K562 (cell line): Measurements from ENCODE around the gene SCAMP3. TPM values are rescaled to one million over a fixed set of nuclear protein-coding genes. Genes with fewer than 3 reads are reported as not detected.

Experiments
- CC2D1A ChIP-seq: fragments of 450-650 bp; IDR thresholded peaks from 2 replicates; pipeline ENCODE4 v1.6.1; 2017; ENCODE audit warnings: mild to moderate bottlenecking
- JUND ChIP-seq, 2 experiments: IDR thresholded peaks; 2 replicates in 1 of 2; 3 replicates in 1 of 2; pipeline ENCODE4 v1.6.1; 2011; ENCODE audit warnings: borderline replicate concordance in 2 of 2, low read depth in 2 of 2, low read length in 2 of 2, improper control_type of control experiment in 1 of 2, missing biosample characterization in 1 of 2, missing genetic modification characterization in 1 of 2, missing genetic modification reagents in 1 of 2
- NFIC ChIP-seq: fragments of 450-650 bp; IDR thresholded peaks from 2 replicates; pipeline ENCODE4 v1.6.1; 2017; ENCODE audit warnings: mild to moderate bottlenecking, inconsistent platforms
- RAD21 ChIP-seq, 2 experiments: fragments of 250-450 bp in 1 of 2; fragments of 450-650 bp in 1 of 2; sonication (Bioruptor Pico) in 1 of 2; formaldehyde crosslinking in 1 of 2; IDR thresholded peaks in 1 of 2; conservative IDR thresholded peaks in 1 of 2; 2 replicates each; pipeline versions ENCODE4 v1.4.0 to v1.8.0; 2020 to 2022; ENCODE audit warnings: mild to moderate bottlenecking in 2 of 2, moderate library complexity in 1 of 2
- RBM22 ChIP-seq: fragments of 200-400 bp; formaldehyde crosslinking; IDR thresholded peaks from 2 replicates; pipeline ENCODE4 v1.6.1; 2018; ENCODE audit warnings: low read length, low read depth; ENCODE audit not compliant: poor library complexity, severe bottlenecking
- SMAD4 ChIP-seq: fragments of 250-450 bp; sonication (Bioruptor Pico); conservative IDR thresholded peaks from 2 replicates; pipeline ENCODE4 v1.8.0; 2021; ENCODE audit warnings: inconsistent platforms, mild to moderate bottlenecking, moderate library complexity
- SRSF7 ChIP-seq: fragments of 200-400 bp; formaldehyde crosslinking; optimal IDR thresholded peaks from 2 replicates; pipeline ENCODE3; 2017; ENCODE audit warnings: mild to moderate bottlenecking, low read depth, low read length
- ZKSCAN1 ChIP-seq: fragments of 150-350 bp; IDR thresholded peaks from 2 replicates; pipeline ENCODE4 v1.6.1; 2016; ENCODE audit warnings: low read depth, low read length
- ZNF124 ChIP-seq: sonication (generic); formaldehyde crosslinking; IDR thresholded peaks from 2 replicates; pipeline ENCODE4 v1.8.1; 2022; ENCODE audit warnings: missing genetic modification reagents
- ZNF668 ChIP-seq: fragments of 250-450 bp; sonication (Bioruptor Pico); IDR thresholded peaks from 2 replicates; pipeline ENCODE4 v1.8.0; 2022; ENCODE audit warnings: mild to moderate bottlenecking, inconsistent platforms
- polyA plus RNA-seq, 8 experiments: library from polyadenylated mRNA; depleted of rRNA in 4 of 8; stranded (reverse) in 5 of 8; unstranded in 3 of 8; fragments of >200 nt; fragmentation: Nextera tagmentation in 2 of 8; fragmentation: Illumina TruSeq in 1 of 8; extraction: Ambion mirVana in 2 of 8; extraction: Trizol in 1 of 8; gene quantifications; 2 replicates each; pipeline versions ENCODE4 v1.2.1 to v1.2.3, GENCODE V29; 2011 to 2014; ENCODE audit warnings: inconsistent platforms in 1 of 8, missing spikeins in 1 of 8
- total RNA-seq, 7 experiments: library from RNA; depleted of rRNA in 6 of 7; stranded (reverse); fragments of >200 nt in 6 of 7; fragmentation: Illumina TruSeq in 2 of 7; extraction: Trizol in 2 of 7; gene quantifications; 2 replicates each; pipeline versions ENCODE4 v1.2.1 to v1.2.3, GENCODE V29; 2011 to 2021; ENCODE audit warnings: low replicate concordance in 1 of 7
- TF ChIP-seq, protein P1 (sequence below): fragments of 450-650 bp; IDR thresholded peaks from 2 replicates; pipeline ENCODE4 v1.6.1; 2017; ENCODE audit warnings: antibody characterized with exemption, mild to moderate bottlenecking
- TF ChIP-seq, protein P2 (sequence below): fragments of 250-450 bp; sonication (Bioruptor Pico); IDR thresholded peaks from 2 replicates; pipeline ENCODE4 v1.4.0; 2020; ENCODE audit warnings: mild to moderate bottlenecking, moderate library complexity
- TF ChIP-seq, protein P3 (sequence below): sonication (generic); formaldehyde crosslinking; IDR thresholded peaks from 2 replicates; pipeline ENCODE4 v1.8.0; 2023; ENCODE audit warnings: mild to moderate bottlenecking, missing genetic modification reagents

The SCAMP3 gene
- total and polyA plus RNA-seq, 9 of the 15 experiments (the other 6 are each of a cell fraction or from before 2014, with no cell fraction given): 14.2 to 131 (median 86.1) TPM

DNA sequence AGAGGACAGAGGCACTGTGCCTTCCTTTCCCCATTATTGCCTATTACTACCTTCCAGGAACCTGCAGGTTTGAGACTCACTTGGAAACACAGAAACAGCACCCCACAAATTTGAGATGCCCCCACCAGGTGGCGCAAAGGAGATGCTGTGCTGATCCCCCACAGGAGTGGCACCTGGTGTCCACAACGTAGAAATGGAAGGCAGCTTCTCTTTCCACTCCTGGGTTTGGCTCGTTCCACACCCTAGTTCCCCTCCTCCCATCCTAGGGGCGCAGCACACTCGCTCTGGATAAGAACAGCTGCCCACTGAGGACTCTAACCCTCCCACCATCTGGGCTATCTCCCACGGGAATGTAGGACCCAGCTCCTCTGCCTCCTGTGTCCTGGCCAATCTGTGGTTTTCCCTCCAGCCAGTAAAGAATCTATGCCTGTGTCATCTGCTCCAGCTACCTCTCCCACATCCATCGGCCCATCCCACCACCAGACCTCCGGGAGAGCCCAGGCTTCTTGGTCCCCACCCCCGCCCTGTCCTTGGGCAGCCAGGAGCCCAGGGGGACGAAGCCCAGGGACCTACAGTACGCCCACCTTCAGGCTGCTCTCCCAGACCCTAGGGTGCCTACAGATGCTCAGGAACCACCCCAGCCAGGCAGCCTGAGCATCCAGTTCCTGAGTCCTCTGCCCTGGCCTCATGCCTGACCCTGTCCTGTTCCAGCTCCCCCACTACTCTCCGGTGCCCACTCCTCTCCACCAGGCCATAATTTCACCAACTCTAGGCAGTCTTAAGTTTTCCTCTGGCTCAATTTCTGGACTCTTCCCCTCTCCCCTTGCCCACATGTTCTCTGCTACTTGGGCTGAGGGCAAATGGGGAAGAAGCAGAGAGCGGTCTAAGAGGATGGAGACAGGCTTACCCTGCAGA lies 55.0 kb downstream of the SCAMP3 start (continued):
- TF ChIP-seq RAD21 (CRISPR knock-in tag; conservative IDR thresholded peaks at IDR 0.05 in 1 of 2, IDR thresholded peaks at IDR 0.05 in 1 of 2): peak; percentile 87 to 94
- TF ChIP-seq CC2D1A: peak; percentile 53; the same call in 1 of the 2 replicates
- no peak for TF ChIP-seq RBM22
- TF ChIP-seq, protein P1, sequence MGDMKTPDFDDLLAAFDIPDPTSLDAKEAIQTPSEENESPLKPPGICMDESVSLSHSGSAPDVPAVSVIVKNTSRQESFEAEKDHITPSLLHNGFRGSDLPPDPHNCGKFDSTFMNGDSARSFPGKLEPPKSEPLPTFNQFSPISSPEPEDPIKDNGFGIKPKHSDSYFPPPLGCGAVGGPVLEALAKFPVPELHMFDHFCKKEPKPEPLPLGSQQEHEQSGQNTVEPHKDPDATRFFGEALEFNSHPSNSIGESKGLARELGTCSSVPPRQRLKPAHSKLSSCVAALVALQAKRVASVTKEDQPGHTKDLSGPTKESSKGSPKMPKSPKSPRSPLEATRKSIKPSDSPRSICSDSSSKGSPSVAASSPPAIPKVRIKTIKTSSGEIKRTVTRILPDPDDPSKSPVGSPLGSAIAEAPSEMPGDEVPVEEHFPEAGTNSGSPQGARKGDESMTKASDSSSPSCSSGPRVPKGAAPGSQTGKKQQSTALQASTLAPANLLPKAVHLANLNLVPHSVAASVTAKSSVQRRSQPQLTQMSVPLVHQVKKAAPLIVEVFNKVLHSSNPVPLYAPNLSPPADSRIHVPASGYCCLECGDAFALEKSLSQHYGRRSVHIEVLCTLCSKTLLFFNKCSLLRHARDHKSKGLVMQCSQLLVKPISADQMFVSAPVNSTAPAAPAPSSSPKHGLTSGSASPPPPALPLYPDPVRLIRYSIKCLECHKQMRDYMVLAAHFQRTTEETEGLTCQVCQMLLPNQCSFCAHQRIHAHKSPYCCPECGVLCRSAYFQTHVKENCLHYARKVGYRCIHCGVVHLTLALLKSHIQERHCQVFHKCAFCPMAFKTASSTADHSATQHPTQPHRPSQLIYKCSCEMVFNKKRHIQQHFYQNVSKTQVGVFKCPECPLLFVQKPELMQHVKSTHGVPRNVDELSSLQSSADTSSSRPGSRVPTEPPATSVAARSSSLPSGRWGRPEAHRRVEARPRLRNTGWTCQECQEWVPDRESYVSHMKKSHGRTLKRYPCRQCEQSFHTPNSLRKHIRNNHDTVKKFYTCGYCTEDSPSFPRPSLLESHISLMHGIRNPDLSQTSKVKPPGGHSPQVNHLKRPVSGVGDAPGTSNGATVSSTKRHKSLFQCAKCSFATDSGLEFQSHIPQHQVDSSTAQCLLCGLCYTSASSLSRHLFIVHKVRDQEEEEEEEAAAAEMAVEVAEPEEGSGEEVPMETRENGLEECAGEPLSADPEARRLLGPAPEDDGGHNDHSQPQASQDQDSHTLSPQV: peak; percentile 68
- TF ChIP-seq, protein P2, sequence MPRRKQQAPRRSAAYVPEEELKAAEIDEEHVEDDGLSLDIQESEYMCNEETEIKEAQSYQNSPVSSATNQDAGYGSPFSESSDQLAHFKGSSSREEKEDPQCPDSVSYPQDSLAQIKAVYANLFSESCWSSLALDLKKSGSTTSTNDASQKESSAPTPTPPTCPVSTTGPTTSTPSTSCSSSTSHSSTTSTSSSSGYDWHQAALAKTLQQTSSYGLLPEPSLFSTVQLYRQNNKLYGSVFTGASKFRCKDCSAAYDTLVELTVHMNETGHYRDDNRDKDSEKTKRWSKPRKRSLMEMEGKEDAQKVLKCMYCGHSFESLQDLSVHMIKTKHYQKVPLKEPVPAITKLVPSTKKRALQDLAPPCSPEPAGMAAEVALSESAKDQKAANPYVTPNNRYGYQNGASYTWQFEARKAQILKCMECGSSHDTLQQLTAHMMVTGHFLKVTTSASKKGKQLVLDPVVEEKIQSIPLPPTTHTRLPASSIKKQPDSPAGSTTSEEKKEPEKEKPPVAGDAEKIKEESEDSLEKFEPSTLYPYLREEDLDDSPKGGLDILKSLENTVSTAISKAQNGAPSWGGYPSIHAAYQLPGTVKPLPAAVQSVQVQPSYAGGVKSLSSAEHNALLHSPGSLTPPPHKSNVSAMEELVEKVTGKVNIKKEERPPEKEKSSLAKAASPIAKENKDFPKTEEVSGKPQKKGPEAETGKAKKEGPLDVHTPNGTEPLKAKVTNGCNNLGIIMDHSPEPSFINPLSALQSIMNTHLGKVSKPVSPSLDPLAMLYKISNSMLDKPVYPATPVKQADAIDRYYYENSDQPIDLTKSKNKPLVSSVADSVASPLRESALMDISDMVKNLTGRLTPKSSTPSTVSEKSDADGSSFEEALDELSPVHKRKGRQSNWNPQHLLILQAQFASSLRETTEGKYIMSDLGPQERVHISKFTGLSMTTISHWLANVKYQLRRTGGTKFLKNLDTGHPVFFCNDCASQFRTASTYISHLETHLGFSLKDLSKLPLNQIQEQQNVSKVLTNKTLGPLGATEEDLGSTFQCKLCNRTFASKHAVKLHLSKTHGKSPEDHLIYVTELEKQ: no peak
- TF ChIP-seq JUND (IDR thresholded peaks at IDR 0.05; ENCODE audit: borderline replicate concordance, low read depth, low read length): peak; percentile 39; the same call in 1 of the 2 replicates
- 0 out of 3 replicates have a peak, but pooled peaks have one; percentile 37 for TF ChIP-seq JUND (tag; IDR thresholded peaks at IDR 0.05; ENCODE audit: borderline replicate concordance, low read depth, low read length)
- TF ChIP-seq ZNF668: no peak
- TF ChIP-seq, protein P3, sequence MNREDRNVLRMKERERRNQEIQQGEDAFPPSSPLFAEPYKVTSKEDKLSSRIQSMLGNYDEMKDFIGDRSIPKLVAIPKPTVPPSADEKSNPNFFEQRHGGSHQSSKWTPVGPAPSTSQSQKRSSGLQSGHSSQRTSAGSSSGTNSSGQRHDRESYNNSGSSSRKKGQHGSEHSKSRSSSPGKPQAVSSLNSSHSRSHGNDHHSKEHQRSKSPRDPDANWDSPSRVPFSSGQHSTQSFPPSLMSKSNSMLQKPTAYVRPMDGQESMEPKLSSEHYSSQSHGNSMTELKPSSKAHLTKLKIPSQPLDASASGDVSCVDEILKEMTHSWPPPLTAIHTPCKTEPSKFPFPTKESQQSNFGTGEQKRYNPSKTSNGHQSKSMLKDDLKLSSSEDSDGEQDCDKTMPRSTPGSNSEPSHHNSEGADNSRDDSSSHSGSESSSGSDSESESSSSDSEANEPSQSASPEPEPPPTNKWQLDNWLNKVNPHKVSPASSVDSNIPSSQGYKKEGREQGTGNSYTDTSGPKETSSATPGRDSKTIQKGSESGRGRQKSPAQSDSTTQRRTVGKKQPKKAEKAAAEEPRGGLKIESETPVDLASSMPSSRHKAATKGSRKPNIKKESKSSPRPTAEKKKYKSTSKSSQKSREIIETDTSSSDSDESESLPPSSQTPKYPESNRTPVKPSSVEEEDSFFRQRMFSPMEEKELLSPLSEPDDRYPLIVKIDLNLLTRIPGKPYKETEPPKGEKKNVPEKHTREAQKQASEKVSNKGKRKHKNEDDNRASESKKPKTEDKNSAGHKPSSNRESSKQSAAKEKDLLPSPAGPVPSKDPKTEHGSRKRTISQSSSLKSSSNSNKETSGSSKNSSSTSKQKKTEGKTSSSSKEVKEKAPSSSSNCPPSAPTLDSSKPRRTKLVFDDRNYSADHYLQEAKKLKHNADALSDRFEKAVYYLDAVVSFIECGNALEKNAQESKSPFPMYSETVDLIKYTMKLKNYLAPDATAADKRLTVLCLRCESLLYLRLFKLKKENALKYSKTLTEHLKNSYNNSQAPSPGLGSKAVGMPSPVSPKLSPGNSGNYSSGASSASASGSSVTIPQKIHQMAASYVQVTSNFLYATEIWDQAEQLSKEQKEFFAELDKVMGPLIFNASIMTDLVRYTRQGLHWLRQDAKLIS (CRISPR knock-in tag): no peak
- no peak for TF ChIP-seq ZNF124 (CRISPR knock-in tag)
- TF ChIP-seq SMAD4 (CRISPR knock-in tag): 0 out of 2 replicates have a peak, but pooled peaks have one; percentile 37
- TF ChIP-seq SRSF7: no peak
- TF ChIP-seq ZKSCAN1: 0 out of 2 replicates have a peak, but pooled peaks have one; percentile 31
- TF ChIP-seq NFIC: no peak
